Skeletal muscle satellite cell (primary cell): ENCODE measurements around the gene NR0B2. TPM values are rescaled to one million over a fixed set of nuclear protein-coding genes. Genes with fewer than 3 reads are reported as not detected.

ENCODE experiments used
- H3K27me3 ChIP-seq: 2 replicates; pipeline ENCODE4 v1.7.0; 2013; ENCODE audit warnings: low read length; ENCODE audit not compliant: control insufficient read depth, insufficient read depth
- H3K36me3 ChIP-seq: 2 replicates; pipeline ENCODE4 v1.7.0; 2013; ENCODE audit warnings: mild to moderate bottlenecking, control low read depth, low read length; ENCODE audit not compliant: insufficient read depth
- H3K4me1 ChIP-seq: 2 replicates; pipeline ENCODE4 v1.7.0; 2013; ENCODE audit warnings: low read length; ENCODE audit not compliant: control insufficient read depth, insufficient read depth
- H3K4me2 ChIP-seq: 2 replicates; pipeline ENCODE4 v1.7.0; 2013; ENCODE audit warnings: mild to moderate bottlenecking, low read length
- H3K4me3 ChIP-seq: 2 replicates; pipeline ENCODE4 v1.7.0; 2013; ENCODE audit warnings: low read length
- H3K9ac ChIP-seq: 2 replicates; pipeline ENCODE4 v1.7.0; 2013; ENCODE audit warnings: mild to moderate bottlenecking, low read depth, low read length, moderate library complexity
- H3K9me3 ChIP-seq: replicated peaks from 2 replicates; pipeline ENCODE4 v1.7.0; 2013; ENCODE audit warnings: mild to moderate bottlenecking, control low read depth, low read length
- total RNA-seq: library from RNA; depleted of rRNA; stranded (reverse); fragments of >200 nt; gene quantifications from 2 replicates; pipeline ENCODE4 v1.2.3, GENCODE V29; 2012; rRNA removed

NR0B2 gene
- total RNA-seq = not detected in 2 replicates

GRCh38 chr1:26913754-26914619 is at the start of gene NR0B2:
Gene NR0B2 (minus strand): TSS chr1:26913975. CDS start chr1:26913940, 35 bp downstream.
- Histone ChIP-seq H3K4me3 (no peak within 1 kb of the TSS), H3K36me3 (no peaks in the 10 kb centered on the region), H3K9ac (no peak within 1 kb of the TSS), H3K9me3 (no peaks in the 10 kb centered on the region), H3K4me2 (no peak within 1 kb of the TSS), H3K27me3 (peaks cover 8% of the 10 kb centered on the region), H3K4me1 (no peaks in the 10 kb centered on the region)

- Histone ChIP-seq H3K4me1 (peaks cover 29% of the 10 kb centered on the region), H3K27me3 (peaks cover 16% of the 10 kb centered on the region), H3K36me3 (no peaks in the 10 kb centered on the region), H3K4me3 (no peak overlapping the region), H3K4me2 (peak overlapping the region; percentile 32), H3K9ac (no peak overlapping the region), H3K9me3 (no peaks in the 10 kb centered on the region)
Observed at GRCh38 chr1:26961826-26962225, 48.1 kb upstream of the NR0B2 start.

- Histone ChIP-seq H3K4me2 (peak overlapping the region; percentile 85), H3K36me3 (no peaks in the 10 kb centered on the region), H3K9ac (no peak overlapping the region), H3K4me3 (no peak overlapping the region), H3K27me3 (peaks cover 16% of the 10 kb centered on the region), H3K9me3 (peaks cover 4% of the 10 kb centered on the region), H3K4me1 (peaks cover 29% of the 10 kb centered on the region)
Observed at GRCh38 chr1:26960625-26960966, 46.8 kb upstream of the NR0B2 start.

- H3K9ac ChIP-seq = peak within 1 kb of the TSS; percentile 46
- H3K4me1 ChIP-seq = peaks cover 29% of the 10 kb centered on the region
- H3K27me3 ChIP-seq = peaks cover 16% of the 10 kb centered on the region
- H3K9me3 ChIP-seq = peaks cover 4% of the 10 kb centered on the region
- H3K4me2 ChIP-seq = peak within 1 kb of the TSS; percentile 85
- peak within 1 kb of the TSS; percentile 52 for H3K4me3 ChIP-seq
- no peaks in the 10 kb centered on the region for H3K36me3 ChIP-seq
Observed at GRCh38 chr1:26959722-26960624, 46.2 kb upstream of the NR0B2 start, which contains the start of gene KDF1. Gene KDF1 (minus strand): TSS chr1:26960468. CDS start chr1:26952380, 8,088 bp downstream.

- Histone ChIP-seq H3K27me3 (peaks cover 16% of the 10 kb centered on the region), H3K9ac (no peak overlapping the region), H3K36me3 (no peaks in the 10 kb centered on the region), H3K4me1 (peaks cover 29% of the 10 kb centered on the region), H3K9me3 (peaks cover 4% of the 10 kb centered on the region), H3K4me2 (peak overlapping the region; percentile 85), H3K4me3 (no peak overlapping the region)
Observed at GRCh38 chr1:26959270-26959669, 45.5 kb upstream of the NR0B2 start.

- H3K4me3 ChIP-seq = no peak overlapping the region
- H3K4me2 ChIP-seq = no peak overlapping the region
- peaks cover 16% of the 10 kb centered on the region for H3K27me3 ChIP-seq
- no peaks in the 10 kb centered on the region for H3K36me3 ChIP-seq
- H3K9ac ChIP-seq = no peak overlapping the region
- H3K4me1 ChIP-seq = peaks cover 27% of the 10 kb centered on the region
- peaks cover 4% of the 10 kb centered on the region for H3K9me3 ChIP-seq
Observed at GRCh38 chr1:26957306-26957705, 43.5 kb upstream of the NR0B2 start.

GRCh38 chr1:26956321-26956720 is 42.5 kb upstream of the NR0B2 start:
- peaks cover 17% of the 10 kb centered on the region for H3K4me1 ChIP-seq
- H3K4me2 ChIP-seq = no peak overlapping the region
- H3K4me3 ChIP-seq = no peak overlapping the region
- no peak overlapping the region for H3K9ac ChIP-seq
- H3K36me3 ChIP-seq = no peaks in the 10 kb centered on the region
- H3K9me3 ChIP-seq = peaks cover 4% of the 10 kb centered on the region
- peaks cover 16% of the 10 kb centered on the region for H3K27me3 ChIP-seq

GRCh38 chr1:26953374-26953773 is 39.6 kb upstream of the NR0B2 start:
- H3K9me3 ChIP-seq = peaks cover 4% of the 10 kb centered on the region
- H3K4me1 ChIP-seq = peaks cover 5% of the 10 kb centered on the region
- no peak overlapping the region for H3K4me3 ChIP-seq
- no peaks in the 10 kb centered on the region for H3K27me3 ChIP-seq
- H3K9ac ChIP-seq = no peak overlapping the region
- H3K36me3 ChIP-seq = no peaks in the 10 kb centered on the region
- H3K4me2 ChIP-seq = no peak overlapping the region

GRCh38 chr1:26951821-26952497 is 38.2 kb upstream of the NR0B2 start:
- H3K9me3 ChIP-seq = peaks cover 4% of the 10 kb centered on the region

GRCh38 chr1:26951216-26951615 is 37.4 kb upstream of the NR0B2 start:
- Histone ChIP-seq H3K9ac (no peak overlapping the region), H3K9me3 (peaks cover 2% of the 10 kb centered on the region), H3K36me3 (peaks cover 8% of the 10 kb centered on the region), H3K27me3 (no peaks in the 10 kb centered on the region), H3K4me1 (peaks cover 5% of the 10 kb centered on the region), H3K4me3 (no peak overlapping the region), H3K4me2 (no peak overlapping the region)

More at GRCh38 chr1:26951821-26952497, 38.2 kb upstream of the NR0B2 start:
- Histone ChIP-seq H3K4me3 (no peak overlapping the region), H3K9ac (no peak overlapping the region), H3K4me2 (no peak overlapping the region), H3K27me3 (no peaks in the 10 kb centered on the region), H3K36me3 (peaks cover 3% of the 10 kb centered on the region), H3K4me1 (peaks cover 5% of the 10 kb centered on the region)

GRCh38 chr1:26950602-26951001 is 36.8 kb upstream of the NR0B2 start:
- peaks cover 14% of the 10 kb centered on the region for H3K36me3 ChIP-seq
- no peaks in the 10 kb centered on the region for H3K27me3 ChIP-seq
- H3K4me3 ChIP-seq = no peak overlapping the region
- H3K9me3 ChIP-seq = no peaks in the 10 kb centered on the region
- no peak overlapping the region for H3K4me2 ChIP-seq
- no peak overlapping the region for H3K9ac ChIP-seq
- H3K4me1 ChIP-seq = peaks cover 5% of the 10 kb centered on the region
